NCI-H748 treated with DMSO at 0.1 percent for 48 hours (cell line): ENCODE results near the gene ZDHHC14.
"Not testable (repeated sequence)": the region's sequence is repeated elsewhere in the genome, so short reads cannot be mapped to it uniquely, and the experiment has no call there.

Experiments used
- DNase-seq: peaks from one replicate; lab custom pipeline; 2025; lab: John Stamatoyannopoulos, UW

The ZDHHC14 gene

GRCh38 chr6:157406661-157407060, 25.7 kb downstream of the ZDHHC14 start:
- no peak for DNase-seq

- DNase-seq, result no peak
Observed at GRCh38 chr6:157407646-157408045, 26.7 kb downstream of the ZDHHC14 start.

GRCh38 chr6:157408427-157408826, 27.4 kb downstream of the ZDHHC14 start:
- not testable (repeated sequence) for DNase-seq

GRCh38 chr6:157410045-157410444, 29.1 kb downstream of the ZDHHC14 start:
- DNase-seq, result no peak

- no peak for DNase-seq
Observed at GRCh38 chr6:157411368-157411767, 30.4 kb downstream of the ZDHHC14 start.

- DNase-seq, result no peak
Observed at GRCh38 chr6:157412791-157413190, 31.8 kb downstream of the ZDHHC14 start.

- DNase-seq, result no peak
Observed at GRCh38 chr6:157420497-157420896, 39.5 kb downstream of the ZDHHC14 start.

GRCh38 chr6:157424491-157425020, 43.6 kb downstream of the ZDHHC14 start:
- DNase-seq, result no peak

GRCh38 chr6:157427969-157428368, 47.0 kb downstream of the ZDHHC14 start:
- no peak for DNase-seq

- no peak for DNase-seq
Observed at GRCh38 chr6:157428427-157429202, 47.6 kb downstream of the ZDHHC14 start.

GRCh38 chr6:157429248-157429647, 48.3 kb downstream of the ZDHHC14 start:
- no peak for DNase-seq

GRCh38 chr6:157430834-157431233, 49.8 kb downstream of the ZDHHC14 start:
- no peak for DNase-seq

- no peak for DNase-seq
Observed at GRCh38 chr6:157432231-157432891, 51.4 kb downstream of the ZDHHC14 start.

GRCh38 chr6:157432892-157433265, 51.9 kb downstream of the ZDHHC14 start:
- DNase-seq, result no peak

GRCh38 chr6:157433678-157434081, 52.7 kb downstream of the ZDHHC14 start:
- DNase-seq, result no peak

- no peak for DNase-seq
Observed at GRCh38 chr6:157434349-157435033, 53.5 kb downstream of the ZDHHC14 start.

- DNase-seq, result no peak
Observed at GRCh38 chr6:157436219-157436943, 55.4 kb downstream of the ZDHHC14 start.

- no peak for DNase-seq
Observed at GRCh38 chr6:157436944-157437336, 56.0 kb downstream of the ZDHHC14 start.

GRCh38 chr6:157438611-157439111, 57.7 kb downstream of the ZDHHC14 start:
- DNase-seq, result no peak

- no peak for DNase-seq
Observed at GRCh38 chr6:157440171-157440570, 59.2 kb downstream of the ZDHHC14 start.

- no peak for DNase-seq
Observed at GRCh38 chr6:157442291-157442690, 61.3 kb downstream of the ZDHHC14 start.
